K562 (cell line): Measurements from ENCODE around the gene AP1M2. TPM values are rescaled to one million over a fixed set of nuclear protein-coding genes. Genes with fewer than 3 reads are reported as not detected.
A peak's percentile ranks its signal among the peaks of the same experiment; 100 is the strongest.

Experiments used
- BRF1 ChIP-seq: IDR thresholded peaks from 3 replicates; pipeline ENCODE4 v1.6.1; 2011; ENCODE audit warnings: borderline replicate concordance, mild to moderate bottlenecking; ENCODE audit not compliant: insufficient read length; ENCODE audit errors: extremely low read depth
- CHD4 ChIP-seq: fragments of 200-600 bp; sonication (generic); IDR thresholded peaks from 3 replicates; pipeline ENCODE4 v1.6.1; 2012; ENCODE audit warnings: low read depth, mild to moderate bottlenecking, mixed read lengths, low read length, inconsistent platforms; ENCODE audit not compliant: insufficient read depth, insufficient replicate concordance, poor library complexity, severe bottlenecking
- E2F1 ChIP-seq: sonication (generic); formaldehyde crosslinking; IDR thresholded peaks from 2 replicates; pipeline ENCODE4 v1.8.1; 2023; ENCODE audit warnings: mild to moderate bottlenecking, missing genetic modification reagents, moderate library complexity
- FOXM1 ChIP-seq, 2 experiments: fragments of 450-650 bp in 1 of 2; sonication (generic) in 1 of 2; formaldehyde crosslinking in 1 of 2; IDR thresholded peaks; 2 replicates each; pipeline versions ENCODE4 v1.6.1 to v1.9.0; 2017 to 2022; ENCODE audit warnings: low read depth in 2 of 2, mild to moderate bottlenecking in 2 of 2, missing genetic modification reagents in 1 of 2, moderate library complexity in 1 of 2
- FOXP1 ChIP-seq: sonication (generic); formaldehyde crosslinking; IDR thresholded peaks from 2 replicates; pipeline ENCODE4 v1.8.0; 2022; ENCODE audit warnings: mild to moderate bottlenecking, missing genetic modification reagents
- MCM2 ChIP-seq: fragments of 450-650 bp; IDR thresholded peaks from 2 replicates; pipeline ENCODE4 v1.6.1; 2017; ENCODE audit warnings: low read depth, mild to moderate bottlenecking
- MCM7 ChIP-seq, 2 experiments: fragments of 450-650 bp; IDR thresholded peaks; 2 replicates each; pipeline ENCODE4 v1.6.1; 2016 to 2018
- NFRKB ChIP-seq: fragments of 450-650 bp; IDR thresholded peaks from 2 replicates; pipeline ENCODE4 v1.6.1; 2016; ENCODE audit warnings: low read depth
- U2AF1 ChIP-seq: fragments of 200-400 bp; formaldehyde crosslinking; optimal IDR thresholded peaks from 2 replicates; pipeline ENCODE3; 2017; ENCODE audit warnings: mild to moderate bottlenecking, low read depth, low read length, moderate library complexity
- ZBED1 ChIP-seq: IDR thresholded peaks from 2 replicates; pipeline ENCODE4 v1.6.1; 2014
- ZBTB34 ChIP-seq: fragments of 250-450 bp; sonication (Bioruptor Pico); IDR thresholded peaks from 2 replicates; pipeline ENCODE4 v1.8.0; 2021; ENCODE audit warnings: mild to moderate bottlenecking, moderate library complexity
- ZBTB7A ChIP-seq: IDR thresholded peaks from 2 replicates; pipeline ENCODE4 v1.6.1; 2011; ENCODE audit warnings: low read depth, mild to moderate bottlenecking, low read length, moderate library complexity, borderline replicate concordance; ENCODE audit not compliant: control insufficient read depth
- ZNF143 ChIP-seq: sonication (generic); formaldehyde crosslinking; IDR thresholded peaks from 2 replicates; pipeline ENCODE4 v1.9.0; 2022; ENCODE audit warnings: mild to moderate bottlenecking, missing genetic modification reagents
- ZNF212 ChIP-seq: fragments of 450-650 bp; formaldehyde crosslinking; IDR thresholded peaks from 2 replicates; pipeline ENCODE4 v1.4.0; 2020; ENCODE audit warnings: mild to moderate bottlenecking
- polyA plus RNA-seq, 8 experiments: library from polyadenylated mRNA; depleted of rRNA in 4 of 8; stranded (reverse) in 5 of 8; unstranded in 3 of 8; fragments of >200 nt; fragmentation: Nextera tagmentation in 2 of 8; fragmentation: Illumina TruSeq in 1 of 8; extraction: Ambion mirVana in 2 of 8; extraction: Trizol in 1 of 8; gene quantifications; 2 replicates each; pipeline versions ENCODE4 v1.2.1 to v1.2.3, GENCODE V29; 2011 to 2014; ENCODE audit warnings: inconsistent platforms in 1 of 8, missing spikeins in 1 of 8
- total RNA-seq, 7 experiments: library from RNA; depleted of rRNA in 6 of 7; stranded (reverse); fragments of >200 nt in 6 of 7; fragmentation: Illumina TruSeq in 2 of 7; extraction: Trizol in 2 of 7; gene quantifications; 2 replicates each; pipeline versions ENCODE4 v1.2.1 to v1.2.3, GENCODE V29; 2011 to 2021; ENCODE audit warnings: low replicate concordance in 1 of 7
- TF ChIP-seq, protein P1 (sequence below): sonication (generic); formaldehyde crosslinking; IDR thresholded peaks from 2 replicates; pipeline ENCODE4 v1.9.0; 2022; ENCODE audit warnings: mild to moderate bottlenecking, missing genetic modification reagents
- TF ChIP-seq, protein P2 (sequence below): fragments of 250-450 bp; sonication (Bioruptor Pico); IDR thresholded peaks from 2 replicates; pipeline ENCODE4 v1.5.1; 2021; ENCODE audit warnings: mild to moderate bottlenecking
- TF ChIP-seq, protein P3 (sequence below), 3 experiments: fragments of 200-800 bp in 1 of 3; fragments of 250-450 bp in 1 of 3; fragments of 450-650 bp in 1 of 3; sonication (Bioruptor Pico) in 1 of 3; sonication (Bioruptor generic) in 1 of 3; formaldehyde crosslinking in 1 of 3; IDR thresholded peaks; 2 replicates each; pipeline versions ENCODE4 v1.6.1 to v1.8.0; 2016 to 2022; ENCODE audit warnings: mild to moderate bottlenecking in 2 of 3, missing genetic modification characterization in 2 of 3, missing compliant biosample characterization in 1 of 3, moderate library complexity in 1 of 3

AP1M2 gene
- total and polyA plus RNA-seq, 9 of the 15 experiments (the other 6 are each of a cell fraction or from before 2014, with no cell fraction given): 0.33 to 1.4 (median 0.89) TPM; not detected in 1

DNA sequence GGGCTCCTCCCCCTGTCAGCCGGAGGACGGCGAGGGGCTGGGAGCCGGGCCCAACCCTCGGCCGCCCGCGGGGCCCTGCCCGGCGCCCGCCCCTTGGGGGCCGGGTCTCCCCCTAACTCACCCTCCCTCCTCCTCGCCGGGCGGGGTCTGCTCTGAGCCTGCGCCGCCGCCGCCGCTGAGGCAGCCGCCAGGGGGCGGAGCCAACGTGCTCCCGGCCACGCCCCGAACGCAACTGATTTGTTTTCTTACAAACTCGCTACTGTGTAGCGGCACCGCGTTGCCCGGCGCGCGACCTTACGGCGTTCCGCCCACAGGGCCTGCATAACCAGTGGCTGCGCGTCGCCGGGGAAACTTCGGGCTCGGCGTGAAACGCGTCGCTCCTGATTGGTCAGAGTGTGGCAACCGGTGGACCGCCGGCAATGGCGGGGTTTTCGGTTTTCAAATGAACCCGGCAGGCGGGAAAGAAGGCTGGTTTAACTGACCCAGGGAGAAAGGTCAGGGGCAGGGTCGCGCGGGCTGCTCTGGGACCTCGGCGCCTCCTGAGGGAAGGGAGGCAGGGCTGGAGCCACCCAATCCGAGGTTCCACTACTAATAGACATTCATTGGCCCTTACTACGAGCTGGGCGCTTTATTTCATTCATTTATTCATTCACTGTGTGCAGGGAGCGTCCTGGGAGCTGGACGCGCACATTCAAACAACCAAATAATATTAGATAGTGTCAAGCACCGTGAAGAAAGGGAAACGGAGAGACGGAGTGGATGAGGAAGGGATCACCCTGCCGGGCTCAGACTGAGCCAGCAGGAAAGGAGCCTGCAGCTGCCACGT, 18.1 kb downstream of the AP1M2 start, which contains the start of gene CDKN2D (continued):
- TF ChIP-seq, protein P1, sequence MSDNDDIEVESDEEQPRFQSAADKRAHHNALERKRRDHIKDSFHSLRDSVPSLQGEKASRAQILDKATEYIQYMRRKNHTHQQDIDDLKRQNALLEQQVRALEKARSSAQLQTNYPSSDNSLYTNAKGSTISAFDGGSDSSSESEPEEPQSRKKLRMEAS (CRISPR knock-in tag): peak; percentile 79
- TF ChIP-seq NFRKB: peak; percentile 93
- no peak for TF ChIP-seq ZNF143 (CRISPR knock-in tag)
- TF ChIP-seq, protein P2, sequence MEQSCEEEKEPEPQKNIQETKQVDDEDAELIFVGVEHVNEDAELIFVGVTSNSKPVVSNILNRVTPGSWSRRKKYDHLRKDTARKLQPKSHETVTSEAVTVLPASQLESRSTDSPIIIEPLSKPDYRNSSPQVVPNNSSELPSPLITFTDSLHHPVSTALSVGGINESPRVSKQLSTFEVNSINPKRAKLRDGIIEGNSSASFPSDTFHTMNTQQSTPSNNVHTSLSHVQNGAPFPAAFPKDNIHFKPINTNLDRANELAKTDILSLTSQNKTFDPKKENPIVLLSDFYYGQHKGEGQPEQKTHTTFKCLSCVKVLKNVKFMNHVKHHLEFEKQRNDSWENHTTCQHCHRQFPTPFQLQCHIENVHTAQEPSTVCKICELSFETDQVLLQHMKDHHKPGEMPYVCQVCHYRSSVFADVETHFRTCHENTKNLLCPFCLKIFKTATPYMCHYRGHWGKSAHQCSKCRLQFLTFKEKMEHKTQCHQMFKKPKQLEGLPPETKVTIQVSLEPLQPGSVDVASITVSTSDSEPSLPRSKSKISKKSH: no peak
- TF ChIP-seq ZBED1: no peak
- peak; percentile 100 for TF ChIP-seq E2F1
- no peak for TF ChIP-seq MCM7 (IDR thresholded peaks at IDR 0.05)
- no peak for TF ChIP-seq ZBTB34 (CRISPR knock-in tag)
- TF ChIP-seq ZBTB7A: peak; percentile 49
- no peak for TF ChIP-seq MCM2
- no peak for TF ChIP-seq U2AF1
- no peak for TF ChIP-seq CHD4
- peak; percentile 79; the same call in 1 of the 2 replicates for TF ChIP-seq FOXP1 (CRISPR knock-in tag)
- no peak for TF ChIP-seq ZNF212 (CRISPR knock-in tag)
- TF ChIP-seq BRF1: no peak
- TF ChIP-seq, protein P3, sequence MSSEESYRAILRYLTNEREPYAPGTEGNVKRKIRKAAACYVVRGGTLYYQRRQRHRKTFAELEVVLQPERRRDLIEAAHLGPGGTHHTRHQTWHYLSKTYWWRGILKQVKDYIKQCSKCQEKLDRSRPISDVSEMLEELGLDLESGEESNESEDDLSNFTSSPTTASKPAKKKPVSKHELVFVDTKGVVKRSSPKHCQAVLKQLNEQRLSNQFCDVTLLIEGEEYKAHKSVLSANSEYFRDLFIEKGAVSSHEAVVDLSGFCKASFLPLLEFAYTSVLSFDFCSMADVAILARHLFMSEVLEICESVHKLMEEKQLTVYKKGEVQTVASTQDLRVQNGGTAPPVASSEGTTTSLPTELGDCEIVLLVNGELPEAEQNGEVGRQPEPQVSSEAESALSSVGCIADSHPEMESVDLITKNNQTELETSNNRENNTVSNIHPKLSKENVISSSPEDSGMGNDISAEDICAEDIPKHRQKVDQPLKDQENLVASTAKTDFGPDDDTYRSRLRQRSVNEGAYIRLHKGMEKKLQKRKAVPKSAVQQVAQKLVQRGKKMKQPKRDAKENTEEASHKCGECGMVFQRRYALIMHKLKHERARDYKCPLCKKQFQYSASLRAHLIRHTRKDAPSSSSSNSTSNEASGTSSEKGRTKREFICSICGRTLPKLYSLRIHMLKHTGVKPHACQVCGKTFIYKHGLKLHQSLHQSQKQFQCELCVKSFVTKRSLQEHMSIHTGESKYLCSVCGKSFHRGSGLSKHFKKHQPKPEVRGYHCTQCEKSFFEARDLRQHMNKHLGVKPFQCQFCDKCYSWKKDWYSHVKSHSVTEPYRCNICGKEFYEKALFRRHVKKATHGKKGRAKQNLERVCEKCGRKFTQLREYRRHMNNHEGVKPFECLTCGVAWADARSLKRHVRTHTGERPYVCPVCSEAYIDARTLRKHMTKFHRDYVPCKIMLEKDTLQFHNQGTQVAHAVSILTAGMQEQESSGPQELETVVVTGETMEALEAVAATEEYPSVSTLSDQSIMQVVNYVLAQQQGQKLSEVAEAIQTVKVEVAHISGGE (CRISPR knock-in tag; IDR thresholded peaks at IDR 0.05): 0 out of 6 replicates have a peak, but pooled peaks of 1 of the 3 experiments have one; percentile 49
- peak; percentile 99 for TF ChIP-seq FOXM1 (IDR thresholded peaks at IDR 0.05; ENCODE audit: low read depth)
- peak; percentile 99 for TF ChIP-seq FOXM1 (CRISPR knock-in tag; IDR thresholded peaks at IDR 0.05; ENCODE audit: low read depth)
